GM21529 (cell line): ENCODE data around the gene MYPN.
"Not testable (repeated sequence)": the region's sequence is repeated elsewhere in the genome, so short reads cannot be mapped to it uniquely, and the experiment has no call there.

Experiments used
- ATAC-seq: cut with Tn5 transposase; IDR thresholded peaks from one replicate; pipeline ENCODE4 v1.9.1; 2021; ENCODE audit not compliant: unreplicated experiment

Gene MYPN

GRCh38 chr10:68167586-68168189 lies 58.4 kb downstream of the MYPN start:
- ATAC-seq = no peak

GRCh38 chr10:68171539-68172080 lies 62.3 kb downstream of the MYPN start:
- ATAC-seq = no peak

- ATAC-seq = no peak
These were observed 63.0 kb downstream of the MYPN start for GRCh38 chr10:68172324-68172723.

GRCh38 chr10:68175949-68176348 lies 66.7 kb downstream of the MYPN start:
- no peak for ATAC-seq

- no peak for ATAC-seq
These were observed 67.5 kb downstream of the MYPN start for GRCh38 chr10:68176797-68177196.

- no peak for ATAC-seq
These were observed 69.3 kb downstream of the MYPN start for GRCh38 chr10:68178592-68178991.

GRCh38 chr10:68179016-68179415 lies 69.7 kb downstream of the MYPN start:
- no peak for ATAC-seq

- ATAC-seq = no peak
These were observed 71.2 kb downstream of the MYPN start for GRCh38 chr10:68180490-68180889.

- no peak for ATAC-seq
These were observed 75.3 kb downstream of the MYPN start for GRCh38 chr10:68184546-68184945.

GRCh38 chr10:68185085-68185484 lies 75.8 kb downstream of the MYPN start:
- no peak for ATAC-seq

GRCh38 chr10:68188835-68189234 lies 79.5 kb downstream of the MYPN start:
- ATAC-seq = no peak

- ATAC-seq = no peak
These were observed 82.8 kb downstream of the MYPN start for GRCh38 chr10:68192113-68192512.

GRCh38 chr10:68194290-68194689 lies 85.0 kb downstream of the MYPN start:
- ATAC-seq = no peak

- ATAC-seq = not testable (repeated sequence)
These were observed 86.5 kb downstream of the MYPN start for GRCh38 chr10:68195776-68196175.

GRCh38 chr10:68196701-68197100 lies 87.4 kb downstream of the MYPN start:
- ATAC-seq = no peak

GRCh38 chr10:68202960-68203353 lies 93.7 kb downstream of the MYPN start:
- ATAC-seq = no peak

GRCh38 chr10:68208424-68209042 lies 99.2 kb downstream of the MYPN start:
- no peak for ATAC-seq

- ATAC-seq = no peak
These were observed 102.4 kb downstream of the MYPN start for GRCh38 chr10:68211669-68212068.

- ATAC-seq = no peak
These were observed 103.5 kb downstream of the MYPN start for GRCh38 chr10:68212721-68213352.

GRCh38 chr10:68218786-68219185 lies 109.5 kb downstream of the MYPN start:
- no peak for ATAC-seq

- no peak for ATAC-seq
These were observed 111.9 kb downstream of the MYPN start for GRCh38 chr10:68221196-68221595.

GRCh38 chr10:68222391-68222790 lies 113.1 kb downstream of the MYPN start:
- ATAC-seq = no peak
